Pancreas (tissue), 10 donors: ENCODE measurements around the gene BICRA. TPM values are rescaled to one million over a fixed set of nuclear protein-coding genes. Genes with fewer than 3 reads are reported as not detected.

Source experiments
- ATAC-seq, 4 donors: fragments of 200-7000 bp; cut with Tn5 transposase; one replicate each; pipeline versions ENCODE4 v1.8.0 to v1.9.1; 2020; ENCODE audit warnings: mild to moderate bottlenecking in 4 of 4, moderate library complexity in 4 of 4
- DNase-seq, 6 donors: peaks; one replicate each; pipeline ENCODE4 v3.0.0-alpha.2; 2020
- FAIRE-seq: peaks from 2 replicates; lab custom pipeline; 2012; peaks lifted over from hg19 to GRCh38; lab: Jason Lieb, UNC
- H3K27ac ChIP-seq, 4 donors: fragments of 200-600 bp; sonication (generic); 1 replicate in 3 of 4; 2 replicates in 1 of 4; pipeline versions ENCODE4 v1.5.0 to v1.8.0; 2020
- H3K27me3 ChIP-seq, 4 donors: fragments of 200-600 bp; one replicate each; pipeline ENCODE4 v1.8.0; 2021
- H3K36me3 ChIP-seq, 3 donors: fragments of 200-600 bp; sonication (generic) in 1 of 3; one replicate each; pipeline versions ENCODE4 v1.5.0 to v1.8.0; 2020 to 2021
- H3K4me1 ChIP-seq, 3 donors: fragments of 200-600 bp; one replicate each; pipeline ENCODE4 v1.8.0; 2021
- H3K4me3 ChIP-seq, 4 donors: fragments of 200-600 bp; sonication (generic) in 2 of 4; one replicate each; pipeline versions ENCODE4 v1.5.0 to v1.8.0; 2020 to 2021
- H3K9me3 ChIP-seq, 4 donors: fragments of 200-600 bp; one replicate each; pipeline ENCODE4 v1.8.0; 2021
- WGBS, 2 donors: extraction: QIAGEN DNeasy Blood & Tissue Kit; methylation state at CpG; one replicate each; pipeline ENCODE4 v1.1.7; 2013; 5-methylcytosine and 5-hydroxymethylcytosine counted together
- intact Hi-C, 3 donors: fragments of 100-400 bp; cut with DNase I; formaldehyde crosslinking; loops; one replicate each; pipeline versions ENCODE4 v1.11.1 to v1.14.2; 2022
- polyA plus RNA-seq, 2 donors: library from polyadenylated mRNA; stranded (reverse); fragments of 200-250 nt; gene quantifications; one replicate each; pipeline ENCODE4 v1.2.3, GENCODE V29; 2013
- total RNA-seq, 6 donors: library from RNA; stranded (reverse); fragmentation: NEBNext Ultra II Directional in 4 of 6; extraction: Animal tissue kit (Norgen Biotek cat#: 25700) in 4 of 6; gene quantifications; one replicate each; pipeline versions ENCODE4 v1.2.1 to v1.2.4, GENCODE V29; 2021 to 2023
- TF ChIP-seq, protein P1 (sequence below), 4 donors: fragments of 200-600 bp; sonication (generic) in 3 of 4; IDR thresholded peaks; one replicate each; pipeline versions ENCODE4 v1.5.0 to v1.8.0; 2021; ENCODE audit warnings: antibody characterized with exemption in 4 of 4
- donor health status: healthy with polysubstance abuse.
- donor health status: DM: no; HTN: no; CAD: no; lungs with moderate emphysema.
- donor health status: DM: no; HTN: no; CAD: no.
- donor health status: control.
- donor health status: control.
- donor health status: Bipolar disorder and iron deficiency.
- donor health status: DM: yes; HTN: yes; CAD: no.
- donor health status: DM: no; HTN: no; CAD: no.
- donor health status: DM: no; HTN: no; CAD: no.
- donor health status: DM: yes; HTN: yes; CAD: no.

BICRA gene
- total and polyA plus RNA-seq, 8 donors = 2.7 to 10.4 (median 5.9) TPM

DNA sequence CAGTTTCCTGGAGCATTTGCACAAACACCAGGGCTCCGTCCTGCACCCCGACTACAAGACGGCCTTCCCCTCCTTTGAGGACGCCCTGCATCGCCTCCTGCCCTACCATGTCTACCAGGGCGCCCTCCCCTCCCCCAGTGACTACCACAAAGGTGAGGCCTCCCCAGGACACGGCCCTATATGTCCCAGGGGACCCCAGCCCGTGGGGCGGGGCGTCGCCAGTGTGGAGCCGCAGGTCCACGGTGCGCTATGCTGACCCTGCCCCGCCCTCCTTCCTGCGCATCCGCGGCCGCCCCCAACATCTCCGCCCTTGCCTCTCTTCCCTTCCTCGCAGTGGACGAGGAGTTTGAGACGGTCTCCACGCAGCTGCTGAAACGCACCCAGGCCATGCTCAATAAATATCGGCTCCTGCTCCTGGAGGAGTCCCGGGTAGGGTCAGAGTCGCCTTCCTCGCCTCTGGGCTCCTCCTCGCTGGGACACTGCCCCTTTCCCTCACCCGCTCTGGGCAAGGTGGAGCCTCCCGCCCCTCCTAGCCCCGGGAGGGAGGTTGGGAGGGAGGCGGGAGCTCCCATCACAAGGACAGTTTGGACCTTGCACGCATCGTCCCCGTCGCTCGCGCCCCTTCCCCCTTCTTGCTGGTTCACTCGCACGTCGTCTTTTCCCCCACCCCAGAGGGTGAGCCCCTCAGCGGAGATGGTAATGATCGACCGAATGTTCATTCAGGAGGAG lies 89.9 kb downstream of the BICRA start:
- WGBS, 2 donors = 82 to 87% methylated on average over 44 to 46 of the region's 46 CpGs
- FAIRE-seq = no peak
- no peak overlapping the region for H3K27ac ChIP-seq
- no peaks in the 10 kb centered on the region for H3K9me3 ChIP-seq
- no peak overlapping the region for H3K4me3 ChIP-seq
- TF ChIP-seq, protein P1, sequence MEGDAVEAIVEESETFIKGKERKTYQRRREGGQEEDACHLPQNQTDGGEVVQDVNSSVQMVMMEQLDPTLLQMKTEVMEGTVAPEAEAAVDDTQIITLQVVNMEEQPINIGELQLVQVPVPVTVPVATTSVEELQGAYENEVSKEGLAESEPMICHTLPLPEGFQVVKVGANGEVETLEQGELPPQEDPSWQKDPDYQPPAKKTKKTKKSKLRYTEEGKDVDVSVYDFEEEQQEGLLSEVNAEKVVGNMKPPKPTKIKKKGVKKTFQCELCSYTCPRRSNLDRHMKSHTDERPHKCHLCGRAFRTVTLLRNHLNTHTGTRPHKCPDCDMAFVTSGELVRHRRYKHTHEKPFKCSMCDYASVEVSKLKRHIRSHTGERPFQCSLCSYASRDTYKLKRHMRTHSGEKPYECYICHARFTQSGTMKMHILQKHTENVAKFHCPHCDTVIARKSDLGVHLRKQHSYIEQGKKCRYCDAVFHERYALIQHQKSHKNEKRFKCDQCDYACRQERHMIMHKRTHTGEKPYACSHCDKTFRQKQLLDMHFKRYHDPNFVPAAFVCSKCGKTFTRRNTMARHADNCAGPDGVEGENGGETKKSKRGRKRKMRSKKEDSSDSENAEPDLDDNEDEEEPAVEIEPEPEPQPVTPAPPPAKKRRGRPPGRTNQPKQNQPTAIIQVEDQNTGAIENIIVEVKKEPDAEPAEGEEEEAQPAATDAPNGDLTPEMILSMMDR (IDR thresholded peaks at IDR 0.05) = no peak
- peaks cover 0 to 19% (median 4%) of the 10 kb centered on the region in 3 donors for H3K36me3 ChIP-seq
- peak in 2 of 6 donors; percentile 43 to 74 for DNase-seq
- H3K27me3 ChIP-seq = no peaks in the 10 kb centered on the region
- H3K4me1 ChIP-seq = no peaks in the 10 kb centered on the region
- no peak for ATAC-seq
- intact Hi-C loops = loop anchor here (5.0 to 10.0 kb wide), 5 partner anchors 176 to 404 kb away; partner anchors contain the start of gene NAPA (in 1 of the 3)

GRCh38 chr19:47699360-47699917 lies 90.5 kb downstream of the BICRA start:
- intact Hi-C loops = loop anchor here (5.0 to 10.0 kb wide), 5 partner anchors 177 to 405 kb away; partner anchors contain the start of gene NAPA (in 1 of the 3)
- no peak overlapping the region for H3K27ac ChIP-seq
- no peaks in the 10 kb centered on the region for H3K9me3 ChIP-seq
- 50 to 62% methylated on average over 9 of the region's 9 CpGs for WGBS, 2 donors
- peaks cover 0 to 19% (median 4%) of the 10 kb centered on the region in 3 donors for H3K36me3 ChIP-seq
- DNase-seq = peak in 4 of 6 donors; percentile 60 to 83 (median 72)
- H3K4me1 ChIP-seq = no peaks in the 10 kb centered on the region
- TF ChIP-seq, protein P1 (IDR thresholded peaks at IDR 0.05) = peak; percentile 58 to 77 (median 73)
- H3K4me3 ChIP-seq = no peak overlapping the region
- FAIRE-seq = no peak
- H3K27me3 ChIP-seq = no peaks in the 10 kb centered on the region
- ATAC-seq = peak; percentile 60 to 72 (median 66)

GRCh38 chr19:47700934-47701716 lies 92.2 kb downstream of the BICRA start:
- H3K9me3 ChIP-seq = no peaks in the 10 kb centered on the region
- TF ChIP-seq, protein P1 (IDR thresholded peaks at IDR 0.05) = no peak
- H3K27ac ChIP-seq = no peak overlapping the region
- H3K4me3 ChIP-seq = no peak overlapping the region
- intact Hi-C loops = no loop called here
- H3K4me1 ChIP-seq = no peaks in the 10 kb centered on the region
- DNase-seq (peak in 2 of 6 donors; percentile 28 to 70), ATAC-seq (no peak), FAIRE-seq (no peak)
- peaks cover 0 to 19% (median 4%) of the 10 kb centered on the region in 3 donors for H3K36me3 ChIP-seq
- WGBS, 2 donors = 91 to 94% methylated on average over 39 to 43 of the region's 43 CpGs
- H3K27me3 ChIP-seq = no peaks in the 10 kb centered on the region

DNA sequence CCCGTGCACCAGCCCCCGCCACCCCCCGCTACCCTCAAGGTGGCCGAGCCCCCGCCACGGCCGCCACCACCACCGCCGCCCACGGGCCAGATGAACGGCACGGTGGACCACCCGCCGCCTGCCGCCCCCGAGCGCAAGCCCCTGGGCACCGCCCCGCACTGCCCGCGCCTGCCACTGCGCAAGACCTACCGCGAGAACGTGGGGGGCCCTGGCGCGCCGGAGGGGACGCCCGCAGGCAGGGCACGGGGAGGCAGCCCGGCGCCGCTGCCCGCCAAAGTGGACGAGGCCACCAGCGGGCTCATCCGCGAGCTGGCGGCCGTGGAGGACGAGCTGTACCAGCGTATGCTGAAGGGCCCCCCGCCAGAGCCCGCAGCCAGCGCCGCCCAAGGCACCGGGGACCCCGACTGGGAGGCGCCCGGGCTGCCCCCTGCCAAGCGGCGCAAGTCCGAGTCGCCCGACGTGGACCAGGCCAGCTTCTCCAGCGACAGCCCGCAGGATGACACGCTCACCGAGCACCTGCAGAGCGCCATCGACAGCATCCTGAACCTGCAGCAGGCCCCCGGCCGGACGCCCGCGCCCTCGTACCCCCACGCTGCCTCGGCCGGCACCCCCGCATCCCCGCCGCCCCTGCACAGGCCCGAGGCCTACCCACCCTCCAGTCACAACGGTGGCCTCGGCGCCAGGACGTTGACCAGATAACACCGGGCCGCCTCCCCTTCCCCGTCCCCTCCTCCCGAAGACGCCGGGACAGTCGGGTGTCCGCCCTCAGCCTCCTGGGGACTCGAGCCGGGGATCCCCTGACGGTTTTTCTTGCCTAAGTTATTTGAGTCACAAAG lies 93.0 kb downstream of the BICRA start:
- ATAC-seq (no peak), FAIRE-seq (no peak), DNase-seq (peak in 2 of 6 donors; percentile 35 to 75)
- Histone ChIP-seq H3K4me1 (no peaks in the 10 kb centered on the region), H3K4me3 (no peak overlapping the region), H3K36me3 (peaks cover 0 to 19% (median 4%) of the 10 kb centered on the region in 3 donors), H3K27me3 (no peaks in the 10 kb centered on the region), H3K9me3 (no peaks in the 10 kb centered on the region), H3K27ac (no peak overlapping the region)
- TF ChIP-seq, protein P1 (IDR thresholded peaks at IDR 0.05) = no peak
- 95 to 96% methylated on average over 84 to 91 of the region's 91 CpGs for WGBS, 2 donors
- intact Hi-C loops = no loop called here
